Neural crest cell (in vitro differentiated cells): ENCODE data around the gene DISP2. TPM values are rescaled to one million over a fixed set of nuclear protein-coding genes. Genes with fewer than 3 reads are reported as not detected.

Source experiments
- DNase-seq: peaks from one replicate; pipeline ENCODE4 v3.0.0; 2021; ENCODE audit warnings: low read depth, mixed read lengths, low spot score
- H3K27ac Mint-ChIP-seq: one replicate; pipeline ENCODE4 v1.8.0; 2021; ENCODE audit warnings: mild to moderate bottlenecking, mixed read lengths; ENCODE audit not compliant: unreplicated experiment
- H3K27me3 Mint-ChIP-seq: 2 replicates; pipeline ENCODE4 v1.8.0; 2021; ENCODE audit warnings: low read depth, mild to moderate bottlenecking, mixed read lengths
- H3K36me3 Mint-ChIP-seq: 2 replicates; pipeline ENCODE4 v1.8.0; 2021; ENCODE audit warnings: low read depth, mild to moderate bottlenecking, mixed read lengths
- H3K4me1 Mint-ChIP-seq: 2 replicates; pipeline ENCODE4 v1.8.0; 2021; ENCODE audit warnings: mixed read lengths
- H3K4me3 Mint-ChIP-seq: one replicate; pipeline ENCODE4 v1.8.0; 2021; ENCODE audit warnings: mild to moderate bottlenecking, mixed read lengths
- H3K9me3 Mint-ChIP-seq: 2 replicates; pipeline ENCODE4 v1.8.0; 2021; ENCODE audit warnings: mixed read lengths
- CTCF ChIP-seq: fragments of 200-600 bp; sonication (generic); conservative IDR thresholded peaks from 2 replicates; pipeline ENCODE4 v1.5.0; 2021; ENCODE audit warnings: antibody characterized with exemption, mild to moderate bottlenecking
- total RNA-seq: library from RNA; stranded (reverse); gene quantifications from 2 replicates; pipeline ENCODE4 v1.2.1, GENCODE V29; 2021

Gene DISP2
- total RNA-seq, 1 donor from 2014 or later = 3.1 TPM

GRCh38 chr15:40368719-40369473, 10.9 kb downstream of the DISP2 start:
- no peak for TF ChIP-seq CTCF
- H3K4me1 Mint-ChIP-seq = peaks cover 4% of the 10 kb centered on the region
- no peak overlapping the region for H3K27ac Mint-ChIP-seq
- DNase-seq = no peak
- peaks cover 27% of the 10 kb centered on the region for H3K27me3 Mint-ChIP-seq
- no peaks in the 10 kb centered on the region for H3K36me3 Mint-ChIP-seq
- peak overlapping the region; percentile 64 for H3K4me3 Mint-ChIP-seq
- no peaks in the 10 kb centered on the region for H3K9me3 Mint-ChIP-seq

- H3K36me3 Mint-ChIP-seq = no peaks in the 10 kb centered on the region
- H3K27me3 Mint-ChIP-seq = peaks cover 27% of the 10 kb centered on the region
- H3K9me3 Mint-ChIP-seq = no peaks in the 10 kb centered on the region
- no peak for TF ChIP-seq CTCF
- H3K27ac Mint-ChIP-seq = no peak overlapping the region
- H3K4me1 Mint-ChIP-seq = peaks cover 4% of the 10 kb centered on the region
- H3K4me3 Mint-ChIP-seq = peak overlapping the region; percentile 64
- DNase-seq = no peak
Observed at GRCh38 chr15:40369474-40369869, 11.5 kb downstream of the DISP2 start.

- H3K4me1 Mint-ChIP-seq = peaks cover 4% of the 10 kb centered on the region
- no peak overlapping the region for H3K27ac Mint-ChIP-seq
- H3K9me3 Mint-ChIP-seq = no peaks in the 10 kb centered on the region
- no peak for DNase-seq
- H3K4me3 Mint-ChIP-seq = no peak overlapping the region
- no peaks in the 10 kb centered on the region for H3K36me3 Mint-ChIP-seq
- H3K27me3 Mint-ChIP-seq = peaks cover 27% of the 10 kb centered on the region
- TF ChIP-seq CTCF = no peak
Observed at GRCh38 chr15:40369971-40370370, 12.0 kb downstream of the DISP2 start.

GRCh38 chr15:40372981-40373380, 15.0 kb downstream of the DISP2 start:
- Mint-ChIP-seq H3K4me3 (no peak overlapping the region), H3K36me3 (no peaks in the 10 kb centered on the region), H3K27me3 (peaks cover 16% of the 10 kb centered on the region), H3K9me3 (no peaks in the 10 kb centered on the region), H3K27ac (no peak overlapping the region), H3K4me1 (peaks cover 4% of the 10 kb centered on the region)
- TF ChIP-seq CTCF = no peak
- DNase-seq = no peak

- TF ChIP-seq CTCF = no peak
- H3K27me3 Mint-ChIP-seq = no peaks in the 10 kb centered on the region
Observed at GRCh38 chr15:40377606-40378005, 19.6 kb downstream of the DISP2 start.

More at GRCh38 chr15:40377606-40378005, 19.6 kb downstream of the DISP2 start:
- no peak overlapping the region for H3K4me3 Mint-ChIP-seq
- H3K4me1 Mint-ChIP-seq = peaks cover 2% of the 10 kb centered on the region
- H3K36me3 Mint-ChIP-seq = no peaks in the 10 kb centered on the region
- no peaks in the 10 kb centered on the region for H3K9me3 Mint-ChIP-seq
- H3K27ac Mint-ChIP-seq = no peak overlapping the region
- no peak for DNase-seq
